K562 (cell line): ENCODE data around the gene OOSP1. TPM values are rescaled to one million over a fixed set of nuclear protein-coding genes. Genes with fewer than 3 reads are reported as not detected.

ENCODE experiments used
- ASH1L ChIP-seq: fragments of 450-650 bp; IDR thresholded peaks from 2 replicates; pipeline ENCODE4 v1.6.1; 2018; ENCODE audit warnings: borderline replicate concordance, mild to moderate bottlenecking, low read depth; ENCODE audit not compliant: partially characterized antibody
- BACH1 ChIP-seq: fragments of 200-800 bp; sonication (Bioruptor generic); IDR thresholded peaks from 2 replicates; pipeline ENCODE4 v1.6.1; 2016; ENCODE audit warnings: missing genetic modification characterization, missing compliant biosample characterization
- CBFA2T2 ChIP-seq: fragments of 450-650 bp; conservative IDR thresholded peaks from 2 replicates; pipeline ENCODE4 v1.6.1; 2017; ENCODE audit warnings: mild to moderate bottlenecking
- CHD2 ChIP-seq: IDR thresholded peaks from 2 replicates; pipeline ENCODE4 v1.6.1; 2011; ENCODE audit warnings: low read depth, low read length
- DDX20 ChIP-seq: fragments of 450-650 bp; IDR thresholded peaks from 2 replicates; pipeline ENCODE4 v1.6.1; 2016; ENCODE audit warnings: missing genetic modification characterization, low read depth, mild to moderate bottlenecking, missing compliant biosample characterization, moderate library complexity
- ETV5 ChIP-seq: sonication (generic); formaldehyde crosslinking; IDR thresholded peaks from 2 replicates; pipeline ENCODE4 v1.4.0; 2020; ENCODE audit warnings: low read depth, mild to moderate bottlenecking, missing genetic modification reagents
- FIP1L1 ChIP-seq: fragments of 200-400 bp; formaldehyde crosslinking; IDR thresholded peaks from 2 replicates; pipeline ENCODE4 v1.6.1; 2018; ENCODE audit warnings: mild to moderate bottlenecking, low read depth, low read length; ENCODE audit not compliant: poor library complexity, severe bottlenecking
- GATA2 ChIP-seq: sonication (generic); formaldehyde crosslinking; IDR thresholded peaks from 2 replicates; pipeline ENCODE4 v1.4.0; 2020; ENCODE audit warnings: mild to moderate bottlenecking, missing genetic modification reagents
- HDAC2 ChIP-seq: fragments of 450-650 bp; IDR thresholded peaks from 2 replicates; pipeline ENCODE4 v1.6.1; 2016; ENCODE audit warnings: mild to moderate bottlenecking
- HDAC3 ChIP-seq: fragments of 450-650 bp; IDR thresholded peaks from 2 replicates; pipeline ENCODE4 v1.6.1; 2018; ENCODE audit warnings: borderline replicate concordance, mild to moderate bottlenecking, moderate library complexity; ENCODE audit not compliant: partially characterized antibody
- HMG20A ChIP-seq: fragments of 450-650 bp; formaldehyde crosslinking; conservative IDR thresholded peaks from 2 replicates; pipeline ENCODE4 v1.4.0; 2020; ENCODE audit warnings: mild to moderate bottlenecking, mixed read lengths
- IFI16 ChIP-seq: fragments of 250-450 bp; sonication (Bioruptor Pico); IDR thresholded peaks from 2 replicates; pipeline ENCODE4 v2.1.2; 2022; ENCODE audit warnings: mild to moderate bottlenecking, inconsistent platforms
- KLF6 ChIP-seq: fragments of 250-450 bp; sonication (Bioruptor Pico); IDR thresholded peaks from 2 replicates; pipeline ENCODE4 v1.4.0; 2020; ENCODE audit warnings: mild to moderate bottlenecking, moderate library complexity, borderline replicate concordance
- MAFG ChIP-seq: fragments of 450-650 bp; conservative IDR thresholded peaks from 2 replicates; pipeline ENCODE4 v1.6.1; 2016; ENCODE audit warnings: missing genetic modification characterization, missing compliant biosample characterization
- MYNN ChIP-seq, 2 experiments: sonication (generic); formaldehyde crosslinking in 1 of 2; IDR thresholded peaks; 2 replicates each; pipeline versions ENCODE4 v1.5.0 to v1.6.1; 2016 to 2020; ENCODE audit warnings: antibody characterized with exemption in 1 of 2, missing genetic modification reagents in 1 of 2
- NCOR1 ChIP-seq: fragments of 450-650 bp; IDR thresholded peaks from 2 replicates; pipeline ENCODE4 v1.6.1; 2016; ENCODE audit warnings: mild to moderate bottlenecking, moderate library complexity
- NR2F6 ChIP-seq: fragments of 450-650 bp; formaldehyde crosslinking; IDR thresholded peaks from 2 replicates; pipeline ENCODE4 v1.4.0; 2020; ENCODE audit warnings: mild to moderate bottlenecking
- NUFIP1 ChIP-seq: fragments of 450-650 bp; IDR thresholded peaks from 2 replicates; pipeline ENCODE4 v1.6.1; 2018; ENCODE audit not compliant: partially characterized antibody
- OTX1 ChIP-seq: fragments of 450-650 bp; formaldehyde crosslinking; IDR thresholded peaks from 2 replicates; pipeline ENCODE4 v1.4.0; 2022; ENCODE audit warnings: mild to moderate bottlenecking
- POLR2B ChIP-seq: fragments of 450-650 bp; IDR thresholded peaks from 2 replicates; pipeline ENCODE4 v1.6.1; 2018; ENCODE audit warnings: low read depth; ENCODE audit not compliant: partially characterized antibody
- PTTG1 ChIP-seq: fragments of 450-650 bp; IDR thresholded peaks from 2 replicates; pipeline ENCODE4 v1.6.1; 2016; ENCODE audit warnings: low read depth, mild to moderate bottlenecking, missing genetic modification characterization, missing compliant biosample characterization
- SIN3A ChIP-seq, 2 experiments: fragments of 150-350 bp in 1 of 2; IDR thresholded peaks; 2 replicates each; pipeline ENCODE4 v1.6.1; 2011 to 2016; ENCODE audit warnings: borderline replicate concordance in 2 of 2, low read depth in 2 of 2, low read length in 2 of 2, mild to moderate bottlenecking in 2 of 2, moderate library complexity in 2 of 2; ENCODE audit not compliant: control insufficient read depth in 1 of 2
- SMARCC2 ChIP-seq: fragments of 450-650 bp; IDR thresholded peaks from 2 replicates; pipeline ENCODE4 v1.6.1; 2017; ENCODE audit warnings: antibody characterized with exemption, moderate library complexity, mild to moderate bottlenecking, low read depth
- USF1 ChIP-seq: sonication (generic); formaldehyde crosslinking; IDR thresholded peaks from 2 replicates; pipeline ENCODE4 v1.9.0; 2022; ENCODE audit warnings: mild to moderate bottlenecking, missing genetic modification reagents
- WHSC1 ChIP-seq: IDR thresholded peaks from one replicate; pipeline ENCODE4 v1.6.1; 2012; ENCODE audit warnings: low read length, control low read depth, inconsistent platforms
- ZBTB8A ChIP-seq: fragments of 450-650 bp; IDR thresholded peaks from 2 replicates; pipeline ENCODE4 v1.6.1; 2018; ENCODE audit warnings: mild to moderate bottlenecking, moderate library complexity; ENCODE audit not compliant: partially characterized antibody
- ZNF165 ChIP-seq: fragments of 250-450 bp; sonication (Bioruptor Pico); IDR thresholded peaks from 2 replicates; pipeline ENCODE4 v1.4.0; 2020; ENCODE audit warnings: borderline replicate concordance
- polyA plus RNA-seq, 8 experiments: library from polyadenylated mRNA; depleted of rRNA in 4 of 8; stranded (reverse) in 5 of 8; unstranded in 3 of 8; fragments of >200 nt; fragmentation: Nextera tagmentation in 2 of 8; fragmentation: Illumina TruSeq in 1 of 8; extraction: Ambion mirVana in 2 of 8; extraction: Trizol in 1 of 8; gene quantifications; 2 replicates each; pipeline versions ENCODE4 v1.2.1 to v1.2.3, GENCODE V29; 2011 to 2014; ENCODE audit warnings: inconsistent platforms in 1 of 8, missing spikeins in 1 of 8
- total RNA-seq, 7 experiments: library from RNA; depleted of rRNA in 6 of 7; stranded (reverse); fragments of >200 nt in 6 of 7; fragmentation: Illumina TruSeq in 2 of 7; extraction: Trizol in 2 of 7; gene quantifications; 2 replicates each; pipeline versions ENCODE4 v1.2.1 to v1.2.3, GENCODE V29; 2011 to 2021; ENCODE audit warnings: low replicate concordance in 1 of 7
- TF ChIP-seq, protein P1 (sequence below): IDR thresholded peaks from 2 replicates; pipeline ENCODE4 v1.6.1; 2011; ENCODE audit warnings: borderline replicate concordance, low read depth, mild to moderate bottlenecking, moderate library complexity, low read length; ENCODE audit not compliant: insufficient read depth, poor library complexity, severe bottlenecking

The OOSP1 gene
- total and polyA plus RNA-seq, 9 of the 15 experiments (the other 6 are each of a cell fraction or from before 2014, with no cell fraction given), result 0.14 to 3.0 (median 0.61) TPM

- no peak for TF ChIP-seq IFI16 (CRISPR knock-in tag)
- no peak for TF ChIP-seq CHD2
- TF ChIP-seq SIN3A (IDR thresholded peaks at IDR 0.05; ENCODE audit: borderline replicate concordance in 2 of 2, control insufficient read depth in 1 of 2, low read depth in 2 of 2, low read length in 2 of 2), result no peak
- no peak for TF ChIP-seq POLR2B
- TF ChIP-seq HDAC3, result peak; percentile 70
- TF ChIP-seq HMG20A (CRISPR knock-in tag), result no peak
- no peak for TF ChIP-seq USF1 (CRISPR knock-in tag)
- TF ChIP-seq MAFG (tag), result peak; percentile 82
- no peak for TF ChIP-seq ASH1L
- no peak for TF ChIP-seq OTX1 (CRISPR knock-in tag)
- TF ChIP-seq, protein P1, sequence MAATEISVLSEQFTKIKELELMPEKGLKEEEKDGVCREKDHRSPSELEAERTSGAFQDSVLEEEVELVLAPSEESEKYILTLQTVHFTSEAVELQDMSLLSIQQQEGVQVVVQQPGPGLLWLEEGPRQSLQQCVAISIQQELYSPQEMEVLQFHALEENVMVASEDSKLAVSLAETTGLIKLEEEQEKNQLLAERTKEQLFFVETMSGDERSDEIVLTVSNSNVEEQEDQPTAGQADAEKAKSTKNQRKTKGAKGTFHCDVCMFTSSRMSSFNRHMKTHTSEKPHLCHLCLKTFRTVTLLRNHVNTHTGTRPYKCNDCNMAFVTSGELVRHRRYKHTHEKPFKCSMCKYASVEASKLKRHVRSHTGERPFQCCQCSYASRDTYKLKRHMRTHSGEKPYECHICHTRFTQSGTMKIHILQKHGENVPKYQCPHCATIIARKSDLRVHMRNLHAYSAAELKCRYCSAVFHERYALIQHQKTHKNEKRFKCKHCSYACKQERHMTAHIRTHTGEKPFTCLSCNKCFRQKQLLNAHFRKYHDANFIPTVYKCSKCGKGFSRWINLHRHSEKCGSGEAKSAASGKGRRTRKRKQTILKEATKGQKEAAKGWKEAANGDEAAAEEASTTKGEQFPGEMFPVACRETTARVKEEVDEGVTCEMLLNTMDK, result no peak
- no peak for TF ChIP-seq KLF6
- peak; percentile 67; the same call in 1 of the 2 replicates for TF ChIP-seq MYNN (IDR thresholded peaks at IDR 0.05)
- TF ChIP-seq MYNN (CRISPR knock-in tag; IDR thresholded peaks at IDR 0.05), result no peak
- no peak for TF ChIP-seq ETV5 (CRISPR knock-in tag)
- TF ChIP-seq FIP1L1, result no peak
- TF ChIP-seq CBFA2T2, result peak; percentile 94
- no peak for TF ChIP-seq ZBTB8A
- 0 out of 2 replicates have a peak, but pooled peaks have one; percentile 5 for TF ChIP-seq BACH1 (tag)
- TF ChIP-seq ZNF165 (CRISPR knock-in tag), result no peak
- peak; percentile 86 for TF ChIP-seq SMARCC2
- TF ChIP-seq DDX20 (tag), result no peak
- peak; percentile 58; the same call in 1 of the 2 replicates for TF ChIP-seq GATA2 (CRISPR knock-in tag)
- peak; percentile 91 for TF ChIP-seq HDAC2
- no peak for TF ChIP-seq NUFIP1
- TF ChIP-seq NR2F6 (CRISPR knock-in tag), result no peak
- no peak for TF ChIP-seq WHSC1
- peak; percentile 93 for TF ChIP-seq NCOR1
- TF ChIP-seq PTTG1 (tag), result no peak
These were observed 29.6 kb downstream of the OOSP1 start (continued) for GRCh38 chr11:59967677-59968394.
